ENCODE data around the gene NEK1.
A peak's percentile ranks its signal among the peaks of the same experiment; 100 is the strongest.
"Not testable (repeated sequence)": the region's sequence is repeated elsewhere in the genome, so short reads cannot be mapped to it uniquely, and the experiment has no call there.

Gene NEK1

DNA sequence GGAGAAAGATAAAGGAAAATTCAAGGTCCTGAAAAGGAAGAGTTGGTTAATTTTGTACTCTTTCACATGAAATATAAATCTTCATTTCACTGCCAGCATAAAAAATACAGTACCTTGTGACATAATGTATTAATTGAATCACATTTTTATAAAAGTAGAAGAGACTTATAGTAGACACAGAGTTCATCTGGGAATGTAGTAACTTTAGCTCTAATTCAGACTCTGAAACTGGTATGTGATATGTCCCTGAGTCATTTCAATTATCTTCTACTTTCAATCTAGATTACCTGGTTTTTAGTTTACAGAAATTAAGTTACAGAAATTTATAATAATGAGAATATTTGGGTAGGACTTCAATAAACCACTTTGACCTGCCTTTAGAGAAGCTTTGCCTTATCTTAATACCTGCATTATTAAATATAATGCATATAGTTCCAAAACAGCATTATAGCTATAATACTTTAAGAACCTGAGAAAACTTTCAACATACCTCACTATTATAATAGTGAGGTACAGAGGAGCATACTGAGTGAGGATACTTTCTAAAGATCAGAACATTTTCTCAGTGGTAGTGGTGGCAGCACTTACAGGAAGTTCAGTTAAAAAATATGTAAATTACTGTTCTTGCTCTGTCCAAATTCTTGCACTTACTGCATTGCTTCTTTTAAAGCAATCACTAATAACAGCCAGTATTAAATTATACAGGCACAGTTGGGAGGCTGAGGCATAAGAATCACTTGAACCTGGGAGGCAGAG is 11.2 kb downstream of the NEK1 start:
- DNase-seq (ENCODE audit: insufficient read length, low spot score) (no peak), FAIRE-seq (no peak)
- no peak for TF ChIP-seq POLR2A (IDR thresholded peaks at IDR 0.05; ENCODE audit: low read depth, low read length)

DNA sequence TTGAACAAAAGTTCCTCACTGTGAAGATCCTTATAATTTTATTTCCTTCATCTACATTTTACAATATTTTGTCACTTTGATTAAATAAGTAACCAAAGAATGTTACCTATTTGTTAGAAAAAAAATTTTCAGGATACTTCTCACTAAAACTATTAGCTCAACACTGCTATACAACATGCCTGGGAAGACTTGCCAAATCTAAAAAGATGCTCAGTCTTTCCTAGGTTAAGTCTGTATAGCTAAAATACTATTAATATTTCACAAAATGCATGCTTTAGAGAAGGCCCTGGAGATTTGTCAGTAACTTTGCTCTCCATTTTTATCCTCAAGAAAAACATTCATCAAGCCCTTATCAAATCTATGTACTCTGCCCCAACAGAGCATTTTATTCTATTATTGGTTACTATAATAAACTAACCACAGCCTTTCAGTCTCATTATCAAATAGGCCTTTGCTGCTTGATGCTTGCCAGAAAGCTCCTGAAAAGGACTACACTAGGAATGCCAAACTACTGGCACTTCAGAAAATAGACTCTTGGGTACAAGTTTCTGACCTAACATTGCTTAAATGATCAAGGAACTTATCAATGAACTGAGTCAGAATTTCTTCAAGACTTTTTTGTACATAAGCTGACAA is 17.7 kb downstream of the NEK1 start:
- TF ChIP-seq POLR2A (IDR thresholded peaks at IDR 0.05; ENCODE audit: low read depth, low read length): no peak
- FAIRE-seq (no peak), DNase-seq (ENCODE audit: insufficient read length, low spot score) (no peak)

GRCh38 chr4:169593050-169593560 is 19.3 kb downstream of the NEK1 start:
- DNase-seq (ENCODE audit: insufficient read length, low spot score) (no peak), FAIRE-seq (no peak)
- TF ChIP-seq POLR2A (IDR thresholded peaks at IDR 0.05; ENCODE audit: low read depth, low read length): no peak

GRCh38 chr4:169583563-169583962 is 28.8 kb downstream of the NEK1 start:
- TF ChIP-seq POLR2A (IDR thresholded peaks at IDR 0.05; ENCODE audit: low read depth, low read length): no peak
- no peak for DNase-seq (ENCODE audit: insufficient read length, low spot score)
- no peak for FAIRE-seq

DNA sequence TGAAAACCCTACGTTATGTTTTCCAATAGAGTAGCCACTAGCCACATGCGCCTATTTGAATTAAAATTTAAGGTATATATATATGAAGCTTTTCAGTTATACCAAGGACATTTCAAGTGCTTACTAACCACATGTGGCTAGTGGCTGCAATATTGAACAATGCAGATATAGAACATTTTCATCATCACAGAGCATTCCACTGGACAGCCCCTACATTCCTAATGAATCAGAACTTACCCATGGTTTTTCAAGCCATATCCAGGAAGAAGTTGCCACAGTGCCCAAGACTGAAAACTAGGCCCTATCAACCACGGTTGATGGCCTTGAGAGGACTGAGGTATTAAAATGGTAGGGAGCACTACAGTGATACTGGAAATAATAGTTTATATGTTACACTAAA is 29.7 kb downstream of the NEK1 start:
- TF ChIP-seq POLR2A (IDR thresholded peaks at IDR 0.05; ENCODE audit: low read depth, low read length): no peak
- DNase-seq (ENCODE audit: insufficient read length, low spot score): no peak
- FAIRE-seq: no peak

DNA sequence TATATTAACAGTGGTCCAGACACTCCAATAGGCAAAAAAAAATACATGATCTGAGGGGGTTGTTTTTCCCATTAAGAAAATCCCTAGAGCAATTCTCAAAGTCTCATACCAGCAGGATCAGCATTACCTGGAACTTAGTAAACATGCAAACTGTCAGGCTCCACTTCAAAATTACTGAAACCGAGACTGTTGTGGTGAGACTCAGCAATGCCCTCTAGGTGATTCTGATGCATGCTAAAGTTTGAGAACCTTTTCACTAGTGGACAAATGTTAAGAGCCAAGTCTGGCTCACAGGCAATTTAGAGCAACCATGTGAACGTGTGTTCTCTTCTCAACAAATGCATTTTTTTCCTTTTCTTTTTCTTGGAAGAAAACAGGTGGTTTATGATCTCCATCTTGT is 30.2 kb downstream of the NEK1 start:
- no peak for FAIRE-seq
- no peak for DNase-seq (ENCODE audit: insufficient read length, low spot score)
- no peak for TF ChIP-seq POLR2A (IDR thresholded peaks at IDR 0.05; ENCODE audit: low read depth, low read length)

GRCh38 chr4:169573889-169574288 is 38.5 kb downstream of the NEK1 start:
- FAIRE-seq (no peak), DNase-seq (ENCODE audit: insufficient read length, low spot score) (no peak)
- TF ChIP-seq POLR2A (IDR thresholded peaks at IDR 0.05; ENCODE audit: low read depth, low read length): no peak

DNA sequence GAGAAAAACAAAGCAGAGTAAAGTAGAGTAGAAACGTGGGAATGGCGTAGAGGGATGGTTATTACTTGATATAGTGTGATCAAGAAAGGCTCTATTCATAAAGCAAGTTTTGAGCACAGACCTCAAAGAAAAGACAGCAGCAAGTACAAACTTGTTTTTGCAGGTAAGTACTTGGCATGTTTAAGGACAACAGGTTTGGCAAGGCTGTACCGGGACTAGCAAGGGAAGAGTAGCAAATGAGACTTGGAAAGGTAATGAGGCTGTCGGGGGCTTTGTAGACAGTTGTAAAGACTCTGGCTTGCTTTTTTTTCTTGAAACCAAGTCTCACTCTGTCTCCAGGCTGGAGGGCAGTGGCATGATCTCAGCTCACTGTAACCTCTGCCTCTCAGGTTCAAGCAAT is 40.9 kb downstream of the NEK1 start:
- no peak for TF ChIP-seq POLR2A (IDR thresholded peaks at IDR 0.05; ENCODE audit: low read depth, low read length)
- no peak for FAIRE-seq
- DNase-seq (ENCODE audit: insufficient read length, low spot score): no peak

DNA sequence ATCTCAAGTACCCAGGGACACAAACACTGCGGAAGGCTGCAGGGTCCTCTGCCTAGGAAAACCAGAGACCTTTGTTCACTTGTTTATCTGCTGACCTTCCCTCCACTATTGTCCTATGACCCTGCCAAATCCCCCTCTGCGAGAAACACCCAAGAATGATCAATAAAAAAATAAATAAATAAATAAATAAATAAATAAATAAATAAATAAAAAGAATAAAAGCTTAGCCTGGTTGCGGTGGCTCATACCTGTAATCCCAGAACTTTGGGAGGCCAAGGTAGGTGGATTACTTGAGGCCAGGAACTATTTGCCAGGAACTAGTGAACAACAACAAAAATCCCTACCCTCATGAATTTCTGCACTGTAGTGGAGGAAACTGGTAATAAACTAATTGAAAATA is 41.4 kb downstream of the NEK1 start:
- not testable (repeated sequence) for DNase-seq (ENCODE audit: insufficient read length, low spot score); FAIRE-seq

DNA sequence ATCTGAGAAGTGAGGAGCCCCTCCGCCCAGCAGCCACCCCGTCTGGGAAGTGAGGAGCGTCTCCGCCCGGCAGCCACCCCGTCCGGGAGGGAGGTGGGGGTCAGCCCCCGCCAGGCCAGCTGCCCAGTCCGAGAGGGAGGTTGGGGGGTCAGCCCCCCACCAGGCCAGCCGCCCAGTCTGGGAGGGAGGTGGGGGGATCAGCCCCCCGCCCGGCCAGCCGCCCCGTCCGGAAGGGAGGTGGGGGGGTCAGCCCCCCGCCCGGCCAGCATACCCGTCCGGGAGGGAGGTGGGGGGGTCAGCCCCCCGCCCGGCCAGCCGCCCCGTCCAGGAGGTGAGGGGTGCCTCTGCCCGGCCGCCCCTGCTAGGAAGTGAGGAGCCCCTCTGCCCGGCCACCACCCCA is 42.1 kb downstream of the NEK1 start:
- not testable (repeated sequence) for DNase-seq (ENCODE audit: insufficient read length, low spot score); FAIRE-seq

GRCh38 chr4:169569188-169569587 is 43.2 kb downstream of the NEK1 start:
- FAIRE-seq; DNase-seq (ENCODE audit: insufficient read length, low spot score): not testable (repeated sequence)

DNA sequence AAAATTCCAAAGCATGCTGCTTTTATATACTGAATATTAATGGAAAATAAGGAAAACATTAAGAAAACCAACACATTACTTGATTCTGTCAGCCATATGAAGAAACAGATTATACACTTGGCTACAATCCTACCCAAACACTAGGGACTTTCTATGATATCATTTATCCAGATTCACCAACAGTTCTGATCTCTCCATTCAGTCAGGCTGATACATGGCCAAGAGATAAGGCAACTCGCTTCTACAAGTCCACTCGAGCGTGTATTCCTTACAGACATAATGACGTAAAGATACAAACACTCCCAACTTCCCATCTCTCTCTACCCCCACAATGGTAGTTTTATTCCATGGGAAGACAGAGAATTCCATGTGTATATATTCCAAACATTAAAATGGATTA is 44.5 kb downstream of the NEK1 start:
- DNase-seq (ENCODE audit: insufficient read length, low spot score) (no peak), FAIRE-seq (no peak)
- TF ChIP-seq POLR2A (IDR thresholded peaks at IDR 0.05; ENCODE audit: low read depth, low read length): no peak

DNA sequence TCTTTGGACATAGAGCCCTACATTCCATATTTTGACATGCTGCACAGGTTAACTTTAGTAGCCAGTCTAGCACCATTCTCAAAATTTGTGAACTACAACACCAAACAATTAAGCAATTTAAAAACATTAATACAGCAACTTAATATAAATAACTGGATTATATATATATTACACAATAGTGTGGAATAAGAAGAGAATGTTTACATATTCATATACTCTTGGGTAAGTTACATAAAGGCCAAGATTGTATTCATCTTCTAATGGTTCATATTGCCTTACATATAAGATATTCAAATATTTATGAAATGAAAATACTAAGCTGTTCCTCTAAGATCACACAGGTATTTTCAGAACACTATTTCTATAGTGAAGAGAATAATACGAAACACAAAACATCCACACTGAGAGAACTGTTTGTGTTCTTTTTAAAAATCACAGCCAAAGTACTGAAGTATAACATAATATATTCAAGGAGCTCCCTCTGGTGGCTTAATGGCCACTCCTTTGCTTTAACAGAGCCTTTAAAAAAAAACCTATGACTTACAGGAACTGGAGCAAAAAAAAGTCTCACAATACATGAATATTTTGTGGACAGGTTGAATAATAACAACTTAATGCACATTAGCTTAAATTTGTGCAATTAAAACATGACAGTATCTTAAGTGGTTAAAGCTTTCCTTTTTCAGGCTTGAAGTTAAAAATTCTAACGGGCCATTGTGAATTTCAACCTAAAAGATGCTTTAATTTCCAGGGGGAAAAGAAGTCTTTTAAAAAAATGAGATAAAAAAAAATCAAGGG is 46.2 kb downstream of the NEK1 start:
- TF ChIP-seq POLR2A (IDR thresholded peaks at IDR 0.05; ENCODE audit: low read depth, low read length): no peak
- no peak for DNase-seq (ENCODE audit: insufficient read length, low spot score)
- peak; percentile 45 for FAIRE-seq

- DNase-seq (ENCODE audit: insufficient read length, low spot score) (no peak), FAIRE-seq (no peak)
- TF ChIP-seq POLR2A (IDR thresholded peaks at IDR 0.05; ENCODE audit: low read depth, low read length): no peak
Observed at GRCh38 chr4:169565606-169566005, 46.8 kb downstream of the NEK1 start.

Measured in H54 (cell line).